ENCODE results near the gene AP1S1. TPM values are rescaled to one million over a fixed set of nuclear protein-coding genes. Genes with fewer than 3 reads are reported as not detected.

AP1S1 gene
- total RNA-seq, 1 experiment from 2014 or later = 52.3 TPM

GRCh38 chr7:101179713-101180112, 25.4 kb downstream of the AP1S1 start:
- peaks cover 4% of the 10 kb centered on the region; the same call in 1 of the 2 replicates for H3K4me1 ChIP-seq
- peaks cover 20% of the 10 kb centered on the region for H3K27me3 Mint-ChIP-seq (ENCODE audit: insufficient read depth, unreplicated experiment)
- no peaks in the 10 kb centered on the region for H3K36me3 ChIP-seq (ENCODE audit: control insufficient read depth, insufficient read depth, low read length)
- H3K36me3 Mint-ChIP-seq (ENCODE audit: insufficient read depth, unreplicated experiment) = peaks cover 9% of the 10 kb centered on the region
- peak overlapping the region; percentile 37 for H3K4me3 ChIP-seq (ENCODE audit: low read depth, low read length)
- intact Hi-C loops (cut with micrococcal nuclease; ENCODE audit: unreplicated experiment) = no loop called here
- POLR2A ChIA-PET = interaction anchor here (0.6 kb wide), 1 partner anchor 1777 kb away, joined by 3 read pairs; no protein-coding TSS in a partner anchor
- CTCF ChIA-PET = no interaction called here
- H3K27me3 ChIP-seq (replicated peaks; ENCODE audit: control insufficient read depth, insufficient read depth, low read length) = no peaks in the 10 kb centered on the region; the same call in 1 of the 2 replicates
- no peak overlapping the region for H3K27ac Mint-ChIP-seq (ENCODE audit: unreplicated experiment)
- H3K4me1 Mint-ChIP-seq (ENCODE audit: low read depth, unreplicated experiment) = peaks cover 16% of the 10 kb centered on the region
- BruUV-seq (replicated peaks) = no TSS peak
- H3K4me3 Mint-ChIP-seq (ENCODE audit: unreplicated experiment) = peak overlapping the region; percentile 84
- H3K9me3 ChIP-seq = no peaks in the 10 kb centered on the region
- H3K9me3 Mint-ChIP-seq (ENCODE audit: unreplicated experiment) = no peaks in the 10 kb centered on the region
- TF ChIP-seq CTCF (IDR thresholded peaks at IDR 0.05; ENCODE audit: insufficient read depth in 1 of 2, low read depth in 1 of 2, low read length in 1 of 2, severe bottlenecking in 1 of 2, unreplicated experiment in 1 of 2) = no peak
- DNase-seq = no peak

- no peak for TF ChIP-seq CTCF (IDR thresholded peaks at IDR 0.05; ENCODE audit: insufficient read depth in 1 of 2, low read depth in 1 of 2, low read length in 1 of 2, severe bottlenecking in 1 of 2, unreplicated experiment in 1 of 2)
- no peaks in the 10 kb centered on the region; the same call in 1 of the 2 replicates for H3K27me3 ChIP-seq (replicated peaks; ENCODE audit: control insufficient read depth, insufficient read depth, low read length)
- Mint-ChIP-seq H3K27ac (ENCODE audit: unreplicated experiment) (no peak within 1 kb of the TSS), H3K27me3 (ENCODE audit: insufficient read depth, unreplicated experiment) (peaks cover 15% of the 10 kb centered on the region), H3K4me1 (ENCODE audit: low read depth, unreplicated experiment) (peaks cover 16% of the 10 kb centered on the region), H3K9me3 (ENCODE audit: unreplicated experiment) (no peaks in the 10 kb centered on the region), H3K36me3 (ENCODE audit: insufficient read depth, unreplicated experiment) (peaks cover 9% of the 10 kb centered on the region), H3K4me3 (ENCODE audit: unreplicated experiment) (peak within 1 kb of the TSS; percentile 84)
- DNase-seq = no peak
- no peaks in the 10 kb centered on the region for H3K9me3 ChIP-seq
- H3K36me3 ChIP-seq (ENCODE audit: control insufficient read depth, insufficient read depth, low read length) = no peaks in the 10 kb centered on the region
- H3K4me3 ChIP-seq (ENCODE audit: low read depth, low read length) = peak within 1 kb of the TSS; percentile 37
- intact Hi-C loops (cut with micrococcal nuclease; ENCODE audit: unreplicated experiment) = no loop called here
- ChIA-PET POLR2A (interaction anchor here (0.6 kb wide), 1 partner anchor 1778 kb away, joined by 3 read pairs; no protein-coding TSS in a partner anchor), CTCF (no interaction called here)
- BruUV-seq (replicated peaks) = no TSS peak
- H3K4me1 ChIP-seq = peaks cover 7% of the 10 kb centered on the region
These were observed 26.0 kb downstream of the AP1S1 start, which contains the start of gene NAT16 for GRCh38 chr7:101180130-101180755. TSS of gene NAT16 (minus strand) at chr7:101180293. CDS start at chr7:101174807, 5,486 bp downstream.

GRCh38 chr7:101185258-101185839, 31.1 kb downstream of the AP1S1 start:
- no peak for DNase-seq
- Mint-ChIP-seq H3K27ac (ENCODE audit: unreplicated experiment) (no peak overlapping the region), H3K4me1 (ENCODE audit: low read depth, unreplicated experiment) (peaks cover 10% of the 10 kb centered on the region), H3K36me3 (ENCODE audit: insufficient read depth, unreplicated experiment) (peaks cover 9% of the 10 kb centered on the region), H3K4me3 (ENCODE audit: unreplicated experiment) (no peak overlapping the region), H3K27me3 (ENCODE audit: insufficient read depth, unreplicated experiment) (peaks cover 5% of the 10 kb centered on the region), H3K9me3 (ENCODE audit: unreplicated experiment) (no peaks in the 10 kb centered on the region)
- Histone ChIP-seq H3K4me3 (ENCODE audit: low read depth, low read length) (no peak overlapping the region), H3K4me1 (peaks cover 10% of the 10 kb centered on the region), H3K9me3 (no peaks in the 10 kb centered on the region), H3K36me3 (ENCODE audit: control insufficient read depth, insufficient read depth, low read length) (no peaks in the 10 kb centered on the region), H3K27me3 (replicated peaks; ENCODE audit: control insufficient read depth, insufficient read depth, low read length) (no peaks in the 10 kb centered on the region)
- ChIA-PET CTCF (interaction anchor here (0.6 to 1.0 kb wide), 2 partner anchors 41 to 43 kb away, joined by 3 to 5 read pairs; no protein-coding TSS in a partner anchor), POLR2A (no interaction called here)
- TF ChIP-seq CTCF (IDR thresholded peaks at IDR 0.05; ENCODE audit: insufficient read depth in 1 of 2, low read depth in 1 of 2, low read length in 1 of 2, severe bottlenecking in 1 of 2, unreplicated experiment in 1 of 2) = no peak
- no TSS peak for BruUV-seq (replicated peaks)
- intact Hi-C loops (cut with micrococcal nuclease; ENCODE audit: unreplicated experiment) = no loop called here

All from Caco-2 (cell line).